Measurements from ENCODE around the gene KIF2C.

The KIF2C gene

DNA sequence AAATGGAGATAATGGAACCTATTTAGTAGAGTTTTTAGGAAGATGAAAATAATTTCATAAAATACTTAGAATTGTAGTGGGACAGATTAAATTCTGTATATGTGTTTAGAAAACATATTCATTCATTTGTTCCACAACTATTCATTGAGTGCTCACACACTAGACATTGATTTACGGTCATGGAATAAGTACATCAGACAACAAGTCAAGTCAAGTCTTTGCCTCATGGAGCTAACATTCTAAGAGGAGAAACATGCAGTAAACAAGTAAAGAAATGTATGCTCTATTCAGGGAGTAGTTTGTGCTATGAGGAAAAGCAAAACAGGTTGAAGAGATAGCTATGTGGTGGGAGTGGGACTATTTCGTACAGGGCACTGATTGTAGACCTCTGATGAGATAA, 77.7 kb downstream of the KIF2C start:
- Histone ChIP-seq H3K4me3 (ENCODE audit: low read depth, low read length) (no peak overlapping the region), H3K27me3 (ENCODE audit: insufficient read depth, low read depth, severe bottlenecking) (no peaks in the 10 kb centered on the region), H3K36me3 (no peaks in the 10 kb centered on the region), H3K27ac (no peak overlapping the region), H3K9me3 (ENCODE audit: severe bottlenecking) (no peaks in the 10 kb centered on the region)
- DNase-seq, result no peak
- TF ChIP-seq, protein P1, sequence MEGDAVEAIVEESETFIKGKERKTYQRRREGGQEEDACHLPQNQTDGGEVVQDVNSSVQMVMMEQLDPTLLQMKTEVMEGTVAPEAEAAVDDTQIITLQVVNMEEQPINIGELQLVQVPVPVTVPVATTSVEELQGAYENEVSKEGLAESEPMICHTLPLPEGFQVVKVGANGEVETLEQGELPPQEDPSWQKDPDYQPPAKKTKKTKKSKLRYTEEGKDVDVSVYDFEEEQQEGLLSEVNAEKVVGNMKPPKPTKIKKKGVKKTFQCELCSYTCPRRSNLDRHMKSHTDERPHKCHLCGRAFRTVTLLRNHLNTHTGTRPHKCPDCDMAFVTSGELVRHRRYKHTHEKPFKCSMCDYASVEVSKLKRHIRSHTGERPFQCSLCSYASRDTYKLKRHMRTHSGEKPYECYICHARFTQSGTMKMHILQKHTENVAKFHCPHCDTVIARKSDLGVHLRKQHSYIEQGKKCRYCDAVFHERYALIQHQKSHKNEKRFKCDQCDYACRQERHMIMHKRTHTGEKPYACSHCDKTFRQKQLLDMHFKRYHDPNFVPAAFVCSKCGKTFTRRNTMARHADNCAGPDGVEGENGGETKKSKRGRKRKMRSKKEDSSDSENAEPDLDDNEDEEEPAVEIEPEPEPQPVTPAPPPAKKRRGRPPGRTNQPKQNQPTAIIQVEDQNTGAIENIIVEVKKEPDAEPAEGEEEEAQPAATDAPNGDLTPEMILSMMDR (IDR thresholded peaks at IDR 0.05; ENCODE audit: low read depth, low read length), result no peak
